Ishikawa (cell line): ENCODE measurements around the gene EEF1E1.

ENCODE experiments used
- CEBPB ChIP-seq: IDR thresholded peaks from 2 replicates; pipeline ENCODE4 v1.6.1; 2012
- CREB1 ChIP-seq: IDR thresholded peaks from 2 replicates; pipeline ENCODE4 v1.6.1; 2012; ENCODE audit warnings: low read depth
- MAX ChIP-seq: IDR thresholded peaks from 2 replicates; pipeline ENCODE4 v1.6.1; 2012
- NFIC ChIP-seq: IDR thresholded peaks from 2 replicates; pipeline ENCODE4 v1.6.1; 2012

- TF ChIP-seq CREB1: no peak
- TF ChIP-seq MAX: no peak
- TF ChIP-seq NFIC: no peak
- no peak for TF ChIP-seq CEBPB
These were observed 12.6 kb upstream of the EEF1E1 start for GRCh38 chr6:8114956-8115355.
